Measurements from ENCODE around the gene PDLIM7. TPM values are rescaled to one million over a fixed set of nuclear protein-coding genes. Genes with fewer than 3 reads are reported as not detected.

The PDLIM7 gene
- total and polyA plus RNA-seq, 4 donors: 49.2 to 124 (median 83.5) TPM

DNA sequence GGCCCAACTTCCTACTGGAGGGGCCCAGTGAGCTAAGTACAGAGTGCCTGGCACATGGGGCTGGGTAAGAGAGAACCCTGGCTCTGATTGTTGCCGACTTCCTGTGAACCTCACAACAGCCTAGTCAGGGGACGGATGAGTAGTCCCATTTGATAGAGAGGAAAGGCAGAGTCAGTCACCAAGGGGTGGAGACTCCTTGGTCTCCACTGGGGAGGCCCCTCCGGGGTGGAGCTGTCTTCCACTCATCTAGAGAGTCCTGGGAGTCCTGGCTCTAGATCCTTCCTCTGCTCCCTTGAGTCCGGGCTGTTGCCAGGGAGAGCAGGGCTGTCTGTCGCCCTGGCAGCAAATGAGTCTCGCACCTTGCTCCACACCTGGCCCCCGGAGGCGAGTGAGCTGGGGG lies 63.0 kb downstream of the PDLIM7 start:
- ATAC-seq (ENCODE audit: insufficient read depth, low FRiP score): no peak
- no peaks in the 10 kb centered on the region for H3K9me3 ChIP-seq (ENCODE audit: control insufficient read depth in 4 of 4, insufficient read depth in 3 of 4, low read length in 3 of 4)
- H3K27ac ChIP-seq (ENCODE audit: low read depth in 1 of 2, low read length in 1 of 2): no peak overlapping the region
- DNase-seq: no peak
- 88 to 91% methylated on average over 8 of the region's 8 CpGs for WGBS, 2 donors
- no peak overlapping the region for H3K4me3 ChIP-seq
- H3K36me3 ChIP-seq (ENCODE audit: control insufficient read depth in 4 of 4, insufficient read depth in 4 of 4, low read length in 4 of 4): peaks cover 0 to 69% (median 29%) of the 10 kb centered on the region in 4 donors
- no peak overlapping the region for H3K9ac ChIP-seq (ENCODE audit: insufficient read depth in 1 of 2, low read length in 2 of 2)
- H3K27me3 ChIP-seq (ENCODE audit: control insufficient read depth in 3 of 3, insufficient read depth in 3 of 3, low read length in 2 of 3): no peaks in the 10 kb centered on the region
- TF ChIP-seq, protein P1, sequence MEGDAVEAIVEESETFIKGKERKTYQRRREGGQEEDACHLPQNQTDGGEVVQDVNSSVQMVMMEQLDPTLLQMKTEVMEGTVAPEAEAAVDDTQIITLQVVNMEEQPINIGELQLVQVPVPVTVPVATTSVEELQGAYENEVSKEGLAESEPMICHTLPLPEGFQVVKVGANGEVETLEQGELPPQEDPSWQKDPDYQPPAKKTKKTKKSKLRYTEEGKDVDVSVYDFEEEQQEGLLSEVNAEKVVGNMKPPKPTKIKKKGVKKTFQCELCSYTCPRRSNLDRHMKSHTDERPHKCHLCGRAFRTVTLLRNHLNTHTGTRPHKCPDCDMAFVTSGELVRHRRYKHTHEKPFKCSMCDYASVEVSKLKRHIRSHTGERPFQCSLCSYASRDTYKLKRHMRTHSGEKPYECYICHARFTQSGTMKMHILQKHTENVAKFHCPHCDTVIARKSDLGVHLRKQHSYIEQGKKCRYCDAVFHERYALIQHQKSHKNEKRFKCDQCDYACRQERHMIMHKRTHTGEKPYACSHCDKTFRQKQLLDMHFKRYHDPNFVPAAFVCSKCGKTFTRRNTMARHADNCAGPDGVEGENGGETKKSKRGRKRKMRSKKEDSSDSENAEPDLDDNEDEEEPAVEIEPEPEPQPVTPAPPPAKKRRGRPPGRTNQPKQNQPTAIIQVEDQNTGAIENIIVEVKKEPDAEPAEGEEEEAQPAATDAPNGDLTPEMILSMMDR (IDR thresholded peaks at IDR 0.05; ENCODE audit: control extremely low read depth, extremely low read depth): no peak
- H3K4me1 ChIP-seq (ENCODE audit: control insufficient read depth in 5 of 5, insufficient read depth in 5 of 5, low read length in 5 of 5): peaks cover 0 to 4% (median 0%) of the 10 kb centered on the region in 5 donors

- Histone ChIP-seq H3K36me3 (ENCODE audit: control insufficient read depth in 4 of 4, insufficient read depth in 4 of 4, low read length in 4 of 4) (peaks cover 0 to 69% (median 28%) of the 10 kb centered on the region in 4 donors), H3K27ac (ENCODE audit: low read depth in 1 of 2, low read length in 1 of 2) (no peak overlapping the region), H3K9me3 (ENCODE audit: control insufficient read depth in 4 of 4, insufficient read depth in 3 of 4, low read length in 3 of 4) (no peaks in the 10 kb centered on the region), H3K27me3 (ENCODE audit: control insufficient read depth in 3 of 3, insufficient read depth in 3 of 3, low read length in 2 of 3) (no peaks in the 10 kb centered on the region), H3K4me1 (ENCODE audit: control insufficient read depth in 5 of 5, insufficient read depth in 5 of 5, low read length in 5 of 5) (peaks cover 0 to 9% (median 0%) of the 10 kb centered on the region in 5 donors), H3K4me3 (no peak overlapping the region), H3K9ac (ENCODE audit: insufficient read depth in 1 of 2, low read length in 2 of 2) (no peak overlapping the region)
- TF ChIP-seq, protein P1 (IDR thresholded peaks at IDR 0.05; ENCODE audit: control extremely low read depth, extremely low read depth): no peak
- 88 to 93% methylated on average over 29 of the region's 29 CpGs for WGBS, 2 donors
- DNase-seq (no peak), ATAC-seq (ENCODE audit: insufficient read depth, low FRiP score) (no peak)
These were observed 63.7 kb downstream of the PDLIM7 start for GRCh38 chr5:177433658-177434217.

Other genes with a start within 250 kb of the PDLIM7 start
- gene RAB24, start 193.9 kb downstream of the PDLIM7 start, total RNA-seq: 10 to 100 TPM; 25.9 to 29.5 TPM
- gene RAB24, start 193.9 kb downstream of the PDLIM7 start, polyA plus RNA-seq: 10 to 100 TPM; 55.4 to 76.6 TPM
- gene PRELID1, start 193.8 kb downstream of the PDLIM7 start, total RNA-seq: 100 to 1,000 TPM in 1 of 2 donors, 10 to 100 TPM in 1; 43.3 to 134 TPM
- gene PRELID1, start 193.8 kb downstream of the PDLIM7 start, polyA plus RNA-seq: 100 to 1,000 TPM; 133 to 236 TPM
- gene MXD3, start 185.7 kb downstream of the PDLIM7 start, total RNA-seq: 1 to 10 TPM; 7.4 to 8.4 TPM
- gene MXD3, start 185.7 kb downstream of the PDLIM7 start, polyA plus RNA-seq: 10 to 100 TPM; 17.5 to 29.0 TPM
- 100 to 1,000 TPM; 179 to 183 TPM for gene LMAN2, start 145.9 kb downstream of the PDLIM7 start, total RNA-seq
- gene LMAN2, start 145.9 kb downstream of the PDLIM7 start, polyA plus RNA-seq: 100 to 1,000 TPM; 101 to 316 TPM
- gene RGS14, start 139.7 kb downstream of the PDLIM7 start, total RNA-seq: 10 to 100 TPM in 1 of 2 donors, 1 to 10 TPM in 1; 9.3 to 28.8 TPM
- gene RGS14, start 139.7 kb downstream of the PDLIM7 start, polyA plus RNA-seq: 10 to 100 TPM; 17.3 to 32.8 TPM
- gene SLC34A1, start 113.2 kb downstream of the PDLIM7 start, total RNA-seq: not detected
- gene SLC34A1, start 113.2 kb downstream of the PDLIM7 start, polyA plus RNA-seq: under 1 TPM in 1 of 2 donors, not detected in 1; 0.02 TPM
- gene PFN3, start 96.9 kb downstream of the PDLIM7 start, total RNA-seq: not detected
- not detected for gene PFN3, start 96.9 kb downstream of the PDLIM7 start, polyA plus RNA-seq
- gene F12, start 88.0 kb downstream of the PDLIM7 start, total RNA-seq: 1 to 10 TPM in 1 of 2 donors, not detected in 1; 1.4 TPM
- 1 to 10 TPM; 1.3 to 1.7 TPM for gene F12, start 88.0 kb downstream of the PDLIM7 start, polyA plus RNA-seq
- 10 to 100 TPM; 22.4 to 58.1 TPM for gene GRK6, start 70.9 kb downstream of the PDLIM7 start, total RNA-seq
- 10 to 100 TPM; 20.7 to 68.0 TPM for gene GRK6, start 70.9 kb downstream of the PDLIM7 start, polyA plus RNA-seq
- 1 to 10 TPM; 2.9 to 7.2 TPM for gene PRR7, start 50.8 kb downstream of the PDLIM7 start, total RNA-seq
- 1 to 10 TPM; 1.9 to 5.0 TPM for gene PRR7, start 50.8 kb downstream of the PDLIM7 start, polyA plus RNA-seq
- gene DBN1, start 24.0 kb downstream of the PDLIM7 start, total RNA-seq: 10 to 100 TPM; 36.5 to 38.3 TPM
- 10 to 100 TPM; 18.7 to 24.1 TPM for gene DBN1, start 24.0 kb downstream of the PDLIM7 start, polyA plus RNA-seq
- 10 to 100 TPM; 15.6 to 73.5 TPM for gene DOK3, start 12.2 kb upstream of the PDLIM7 start, total RNA-seq
- 100 to 1,000 TPM in 1 of 2 donors, 10 to 100 TPM in 1; 22.0 to 146 TPM for gene DOK3, start 12.2 kb upstream of the PDLIM7 start, polyA plus RNA-seq
- gene DDX41, start 19.4 kb upstream of the PDLIM7 start, total RNA-seq: 10 to 100 TPM; 64.9 to 82.4 TPM
- 100 to 1,000 TPM in 1 of 2 donors, 10 to 100 TPM in 1; 63.2 to 110 TPM for gene DDX41, start 19.4 kb upstream of the PDLIM7 start, polyA plus RNA-seq
- gene FAM193B, start 57.0 kb upstream of the PDLIM7 start, total RNA-seq: 10 to 100 TPM; 49.0 to 92.3 TPM
- gene FAM193B, start 57.0 kb upstream of the PDLIM7 start, polyA plus RNA-seq: 100 to 1,000 TPM in 1 of 2 donors, 10 to 100 TPM in 1; 70.5 to 139 TPM
- gene TMED9, start 94.6 kb upstream of the PDLIM7 start, total RNA-seq: 100 to 1,000 TPM in 1 of 2 donors, 10 to 100 TPM in 1; 76.4 to 232 TPM
- gene TMED9, start 94.6 kb upstream of the PDLIM7 start, polyA plus RNA-seq: 100 to 1,000 TPM; 133 to 325 TPM
- 10 to 100 TPM; 14.3 to 40.0 TPM for gene B4GALT7, start 102.5 kb upstream of the PDLIM7 start, total RNA-seq
- gene B4GALT7, start 102.5 kb upstream of the PDLIM7 start, polyA plus RNA-seq: 10 to 100 TPM; 31.1 to 31.8 TPM